Measurements from ENCODE around the gene TMEM225B. TPM values are rescaled to one million over a fixed set of nuclear protein-coding genes. Genes with fewer than 3 reads are reported as not detected.
"Not testable (repeated sequence)": the region's sequence is repeated elsewhere in the genome, so short reads cannot be mapped to it uniquely, and the experiment has no call there.

The TMEM225B gene, protein sequence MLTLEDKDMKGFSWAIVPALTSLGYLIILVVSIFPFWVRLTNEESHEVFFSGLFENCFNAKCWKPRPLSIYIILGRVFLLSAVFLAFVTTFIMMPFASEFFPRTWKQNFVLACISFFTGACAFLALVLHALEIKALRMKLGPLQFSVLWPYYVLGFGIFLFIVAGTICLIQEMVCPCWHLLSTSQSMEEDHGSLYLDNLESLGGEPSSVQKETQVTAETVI
- 1.4 and 1.6 TPM in 2 replicates for total RNA-seq

DNA sequence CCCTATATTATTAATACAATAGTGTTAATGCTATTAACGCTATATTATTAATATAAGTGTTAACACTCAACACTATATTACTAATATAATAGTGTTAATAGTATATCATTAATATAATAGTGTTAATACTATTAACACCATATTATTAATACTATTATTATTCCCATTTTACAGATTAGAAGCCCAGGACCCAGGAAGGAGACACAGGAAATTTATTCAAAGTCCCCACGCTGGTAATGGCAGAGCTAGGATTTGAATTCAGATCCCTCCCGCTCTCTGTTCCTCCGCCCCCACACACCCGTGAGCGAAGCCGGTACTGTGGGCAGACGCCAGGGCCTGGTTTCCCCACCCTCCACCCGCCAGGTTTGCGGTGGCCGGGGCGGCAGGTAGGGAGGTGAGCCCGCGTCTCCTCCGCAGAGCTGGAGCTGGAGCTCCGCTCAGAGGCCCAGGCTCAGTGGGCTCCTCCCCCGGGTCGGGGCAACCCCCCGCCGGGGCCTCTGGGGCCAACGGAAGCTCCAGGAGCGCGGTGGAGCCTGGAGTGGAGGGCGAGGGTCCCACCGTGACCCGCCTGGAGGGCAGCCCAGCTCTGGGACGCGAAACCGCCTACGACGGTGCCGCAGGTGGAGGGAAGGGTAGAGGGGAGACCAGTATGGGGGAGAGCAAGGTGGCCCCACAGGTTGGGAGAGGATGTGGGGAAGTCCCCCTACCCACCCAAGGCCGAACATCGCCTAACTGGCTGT is at the start of gene TMEM225B:
Gene TMEM225B, plus strand, starts transcription at position 506 of the 740 bp plus-strand sequence. CDS start 6,122 bp downstream, outside the sequence.
- intact Hi-C loops (cut with micrococcal nuclease): loop anchor here (2.0 kb wide), 1 partner anchor 19 kb away; the partner anchor contains the start of gene ZSCAN25

DNA sequence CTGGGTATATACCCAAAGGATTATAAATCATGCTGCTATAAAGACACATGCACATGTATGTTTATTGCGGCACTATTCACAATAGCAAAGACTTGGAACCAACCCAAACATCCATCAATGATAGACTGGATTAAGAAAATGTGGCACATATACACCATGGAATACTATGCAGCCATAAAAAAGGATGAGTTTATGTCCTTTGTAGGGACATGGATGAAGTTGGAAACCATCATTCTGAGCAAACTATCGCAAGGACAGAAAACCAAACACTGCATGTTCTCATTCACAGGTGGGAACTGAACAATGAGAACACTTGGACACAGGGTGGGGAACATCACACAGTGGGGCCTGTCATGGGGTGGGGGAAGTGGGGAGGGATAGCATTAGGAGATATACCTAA is 48.5 kb upstream of the TMEM225B start:
- intact Hi-C loops (cut with micrococcal nuclease): not testable (repeated sequence)

DNA sequence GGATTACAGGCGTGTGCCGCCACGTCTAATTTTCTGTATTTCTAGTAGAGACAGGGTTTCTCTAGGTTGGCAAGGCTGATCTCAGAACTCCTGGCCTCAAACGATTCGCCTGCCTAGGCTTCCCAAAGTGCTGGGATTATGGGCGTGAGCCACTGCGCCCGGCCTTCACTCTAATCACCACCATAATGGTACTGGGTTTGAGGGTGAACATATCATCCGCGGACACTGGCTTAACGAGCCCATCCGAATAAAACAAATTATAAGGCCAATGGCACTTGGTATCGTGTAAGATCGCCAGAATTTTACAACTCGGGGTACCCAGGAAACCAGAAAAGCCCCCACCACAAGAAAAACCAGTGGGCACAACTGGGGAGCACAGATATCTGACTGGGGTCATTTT is 46.7 kb upstream of the TMEM225B start:
- intact Hi-C loops (cut with micrococcal nuclease): loop anchor here (10.0 kb wide), 2 partner anchors 463 to 1153 kb away; partner anchors contain the start of genes POP7 and ZKSCAN1

DNA sequence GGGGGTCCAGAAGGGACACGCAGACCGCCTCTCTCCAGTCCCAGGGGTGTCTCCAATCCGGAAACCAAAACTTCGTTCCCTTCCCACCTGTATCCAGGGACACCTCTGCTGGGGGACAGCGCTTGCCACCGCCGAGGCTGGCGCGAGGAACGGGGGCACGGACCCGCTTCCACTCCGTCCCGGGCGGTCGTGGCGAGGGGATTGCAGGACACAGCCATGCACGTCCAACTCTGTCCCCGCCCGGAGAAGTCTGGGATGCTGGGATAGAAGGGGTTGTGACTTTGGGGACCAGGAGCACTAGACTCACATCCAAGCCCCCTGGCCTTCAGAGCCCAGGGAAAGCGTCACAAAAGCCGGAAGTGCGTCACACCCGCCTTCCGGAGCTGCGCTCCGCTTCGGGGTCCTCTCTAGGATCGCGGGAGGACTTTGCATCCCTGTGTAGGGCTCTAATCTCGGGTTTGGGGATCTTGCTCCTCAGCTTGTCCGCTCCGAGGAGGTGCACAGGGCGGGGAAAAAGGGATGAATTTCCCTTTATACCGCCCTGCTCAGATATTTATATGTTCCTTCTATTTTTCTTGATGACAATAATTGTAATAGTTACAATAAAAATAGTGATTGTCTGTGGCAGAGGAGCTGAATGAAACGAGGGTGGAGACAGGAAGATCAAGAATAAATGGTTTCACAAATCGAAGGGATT is 46.2 kb upstream of the TMEM225B start, which contains the start of gene FAM200A:
Gene FAM200A, minus strand, starts transcription at position 348 of the 697 bp plus-strand sequence. CDS start 3,707 bp downstream, outside the sequence.
- intact Hi-C loops (cut with micrococcal nuclease): loop anchor here (1.0 to 10.0 kb wide), 7 partner anchors 47 to 1153 kb away; partner anchors contain the start of genes POP7, TRIM4, ZKSCAN1 and ZNF394

DNA sequence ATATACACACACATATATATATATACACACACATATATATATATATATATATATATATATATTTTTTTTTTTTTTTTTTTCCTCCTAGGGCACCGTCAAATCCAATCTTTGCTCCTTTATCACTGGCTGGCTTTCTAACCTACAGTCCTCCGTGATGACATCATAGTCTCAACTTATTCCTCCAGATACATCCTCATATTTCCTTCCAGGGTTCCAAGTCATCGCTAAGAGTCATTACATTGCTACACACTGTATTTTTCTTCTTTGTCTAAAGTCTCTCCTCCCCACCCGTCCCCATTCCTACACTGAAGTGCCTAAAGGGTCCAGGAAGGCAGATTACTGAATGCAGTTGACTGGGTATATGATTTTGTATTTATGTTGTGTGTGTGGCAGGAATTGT is 45.0 kb upstream of the TMEM225B start:
- intact Hi-C loops (cut with micrococcal nuclease): loop anchor here (10.0 kb wide), 2 partner anchors 462 to 1152 kb away; partner anchors contain the start of genes POP7 and ZKSCAN1

DNA sequence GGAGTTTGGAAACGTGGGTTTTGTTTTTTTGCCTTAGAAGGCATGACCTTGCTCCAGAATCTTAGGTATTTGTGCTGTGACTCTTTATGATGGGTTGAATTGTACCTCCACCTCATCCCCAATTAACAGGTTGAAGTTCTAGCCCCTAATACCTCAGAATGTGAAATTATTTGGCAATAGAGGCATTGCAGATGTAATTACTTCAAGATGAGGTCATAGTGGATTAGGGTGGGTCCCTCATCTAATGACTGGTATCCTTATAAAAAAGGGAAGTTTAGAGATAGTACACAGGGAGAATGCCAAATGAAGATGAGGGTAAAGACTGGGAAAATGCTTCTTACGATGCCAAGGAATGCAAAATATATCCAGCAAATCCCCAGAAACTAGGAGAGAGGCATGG is 43.1 kb upstream of the TMEM225B start:
- intact Hi-C loops (cut with micrococcal nuclease): loop anchor here (5.0 to 10.0 kb wide), 4 partner anchors 413 to 1150 kb away; partner anchors contain the start of genes AP4M1, MCM7, POP7 and SMURF1

DNA sequence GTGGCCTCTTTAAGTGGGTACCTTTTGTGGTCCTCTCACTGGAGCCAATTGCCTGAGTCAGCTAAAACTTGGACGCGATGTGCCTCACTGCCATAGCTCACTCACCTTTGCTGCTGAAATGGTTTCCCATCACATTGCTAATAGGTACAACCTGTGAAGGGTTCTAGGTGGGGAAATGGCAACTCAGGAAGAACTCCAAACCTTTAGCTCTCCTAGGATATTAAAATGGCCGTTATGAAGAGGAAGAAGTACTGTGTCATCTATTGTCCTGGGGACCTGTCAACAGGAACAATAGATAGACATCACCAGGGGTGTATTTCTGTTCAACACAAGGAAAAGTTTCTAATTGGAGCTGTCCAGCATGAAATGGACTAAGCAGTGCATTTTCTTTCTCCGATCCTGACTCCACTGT is 40.9 kb upstream of the TMEM225B start:
- intact Hi-C loops (cut with micrococcal nuclease): loop anchor here (1.0 to 10.0 kb wide), 5 partner anchors 231 to 1148 kb away; partner anchors contain the start of genes AP4M1, MCM7, POP7 and SMURF1

DNA sequence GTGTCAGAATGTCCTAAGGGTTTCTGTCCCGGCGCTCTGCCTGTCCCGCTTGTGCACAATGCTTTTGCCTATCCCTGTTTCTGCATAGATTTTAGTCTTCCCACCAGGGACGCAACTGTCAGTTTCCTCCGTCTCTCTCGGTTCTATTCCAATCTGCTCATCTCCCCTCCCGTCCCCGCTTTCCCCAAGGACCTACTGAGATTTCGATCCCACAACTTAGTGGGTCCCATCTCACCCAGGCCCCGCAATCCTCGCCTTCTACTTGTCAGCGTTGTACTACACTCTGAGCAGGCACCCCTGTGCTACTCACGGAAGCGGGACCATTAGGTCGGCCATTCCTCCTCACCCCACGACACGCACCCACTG is 40.1 kb upstream of the TMEM225B start:
- intact Hi-C loops (cut with micrococcal nuclease): loop anchor here (1.0 to 10.0 kb wide), 14 partner anchors 53 to 1147 kb away; partner anchors contain the start of genes AP4M1, ATP5MF, BUD31 and MCM7

DNA sequence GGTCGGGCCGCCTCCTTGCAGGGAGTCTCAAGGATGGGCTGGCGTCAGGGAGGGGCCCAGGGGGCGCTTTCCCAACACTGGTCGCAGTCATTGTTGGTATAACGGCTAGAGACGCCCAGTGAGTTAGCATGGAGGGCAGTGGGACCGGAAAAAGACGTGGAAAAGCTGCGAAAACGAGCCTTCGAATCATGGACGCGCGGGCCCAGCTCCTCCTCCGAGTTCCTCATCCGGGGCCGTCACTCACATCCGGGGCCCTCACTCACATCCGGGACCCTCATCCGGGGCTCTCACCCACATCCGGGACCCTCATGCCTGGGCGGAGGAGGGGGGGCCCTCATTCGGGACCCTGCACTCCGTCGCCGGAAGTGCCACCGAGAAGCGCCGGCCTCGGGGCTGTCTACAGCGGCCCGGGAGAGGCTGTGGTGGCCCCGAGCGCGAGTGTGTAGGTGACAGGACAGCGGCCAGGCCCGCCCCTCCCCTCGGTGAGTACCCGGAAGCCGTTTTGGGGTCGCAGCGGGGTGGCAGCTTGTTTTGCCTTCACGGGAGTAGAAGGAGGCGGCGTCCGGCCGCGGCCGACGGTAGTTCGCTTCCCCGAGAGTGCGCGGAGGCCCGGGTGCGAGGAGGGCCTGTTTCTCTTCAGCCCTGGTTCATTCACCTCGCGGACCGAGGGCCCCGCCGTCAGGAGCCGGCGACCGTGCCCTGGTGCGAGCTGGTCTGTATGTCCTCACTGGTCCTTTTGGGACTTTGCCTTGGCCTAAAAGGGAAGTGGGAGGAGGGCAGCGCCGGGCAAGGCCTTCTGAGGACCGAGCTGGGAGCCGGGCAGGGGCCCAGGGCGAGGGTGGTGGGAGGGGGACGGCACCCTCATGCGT is 39.5 kb upstream of the TMEM225B start, which contains the start of gene ZNF655:
Gene ZNF655, plus strand, starts transcription at position 337 of the 869 bp plus-strand sequence. CDS start 1,918 bp downstream, outside the sequence.
- intact Hi-C loops (cut with micrococcal nuclease): loop anchor here (1.0 to 10.0 kb wide), 13 partner anchors 53 to 1146 kb away; partner anchors contain the start of genes AP4M1, ATP5MF, BUD31 and MCM7

DNA sequence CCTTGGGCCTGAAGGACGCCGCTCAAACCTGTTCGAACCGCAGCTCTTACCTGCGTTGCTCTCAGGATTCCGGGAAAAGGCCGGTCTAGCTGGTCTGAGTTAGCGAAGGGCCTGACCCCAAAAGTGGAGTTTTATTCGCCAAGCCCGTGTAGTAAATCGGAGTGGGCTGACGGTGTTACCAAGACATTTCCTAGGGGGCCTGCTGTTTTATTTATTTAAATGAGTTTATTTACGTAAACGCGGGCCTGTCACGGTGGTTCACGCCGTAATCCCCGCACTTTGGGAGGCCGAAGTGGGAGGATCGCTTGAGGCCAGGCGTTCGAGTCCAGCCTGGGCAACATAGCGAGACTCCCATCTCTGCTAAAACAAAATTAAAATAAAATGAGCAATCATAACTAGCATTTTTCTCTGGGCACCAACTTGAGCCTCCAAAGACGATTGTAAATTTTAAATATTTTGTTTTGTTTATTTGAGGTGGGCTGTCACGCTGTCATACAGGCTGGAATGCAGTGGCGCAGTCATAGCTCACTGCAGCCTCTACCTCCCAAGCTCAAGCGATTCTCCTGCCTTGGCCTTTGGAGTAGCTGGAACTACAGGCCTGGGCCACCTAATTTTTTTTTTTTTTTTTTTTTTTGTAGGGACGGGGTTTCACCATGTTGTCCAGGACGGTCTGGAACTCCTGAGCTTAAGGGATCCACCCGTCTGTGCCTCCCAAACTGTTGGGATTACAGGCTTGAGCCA is 38.7 kb upstream of the TMEM225B start:
- intact Hi-C loops (cut with micrococcal nuclease): loop anchor here (2.0 to 10.0 kb wide), 6 partner anchors 57 to 1145 kb away; partner anchors contain the start of genes AP4M1, MCM7, MEPCE and POP7

DNA sequence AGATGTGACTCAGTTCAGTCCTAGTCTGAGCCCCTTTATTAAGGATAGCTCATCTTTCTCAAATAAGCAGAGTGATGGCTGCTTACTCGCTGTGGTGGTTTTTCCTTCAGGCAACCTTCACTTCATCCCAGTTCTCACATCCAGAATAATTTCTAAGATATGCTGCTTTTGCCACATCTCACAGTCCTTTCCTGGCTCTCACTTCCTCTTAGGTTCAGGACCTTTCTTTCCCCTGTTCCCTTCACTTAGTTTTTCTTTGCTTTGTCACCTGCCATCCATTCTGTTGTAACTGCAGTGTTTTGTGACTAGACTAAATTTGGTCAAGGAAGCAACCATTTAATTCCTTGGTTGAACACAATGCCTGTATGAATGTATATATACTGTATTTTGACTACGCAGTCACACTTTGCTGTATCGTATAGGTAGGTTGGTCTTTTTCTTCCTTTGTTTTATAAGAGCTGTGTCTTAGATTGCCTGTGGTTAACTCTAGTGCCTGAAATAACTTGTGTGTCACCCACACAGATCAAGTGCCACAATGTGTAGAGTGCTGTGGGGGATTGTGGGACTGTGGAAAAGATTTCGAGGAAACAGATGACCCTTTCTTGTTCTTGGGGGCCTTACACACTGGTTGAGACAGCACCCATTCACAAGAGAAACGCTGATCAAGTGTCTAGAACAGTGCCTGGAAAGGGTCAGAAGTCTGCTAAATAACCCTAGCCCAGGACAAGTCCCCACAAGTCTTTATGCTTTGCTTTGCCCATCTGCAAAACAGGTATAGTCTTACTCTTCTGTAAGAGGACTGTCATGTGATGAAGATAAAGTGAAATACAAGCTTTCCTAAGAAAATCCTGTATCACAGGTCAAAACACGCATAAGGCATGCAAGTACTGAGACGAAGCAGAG is 37.0 kb upstream of the TMEM225B start:
- intact Hi-C loops (cut with micrococcal nuclease): no loop called here

DNA sequence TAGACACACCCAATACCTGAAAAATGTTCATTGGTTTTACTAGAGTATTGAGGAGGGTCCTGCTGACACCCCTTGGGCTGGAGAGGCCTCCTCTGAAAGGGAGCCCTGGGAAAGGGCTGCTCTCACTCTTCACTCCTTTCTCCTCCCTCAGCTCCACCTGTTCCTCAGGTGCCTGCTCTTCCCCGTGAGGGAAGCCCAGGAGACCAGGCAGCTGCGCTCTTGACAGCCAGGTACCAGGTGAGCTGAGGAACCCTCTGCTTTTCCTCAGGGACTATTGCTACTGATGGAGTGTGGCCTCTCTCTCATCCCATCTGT is 36.4 kb upstream of the TMEM225B start:
- intact Hi-C loops (cut with micrococcal nuclease): no loop called here

DNA sequence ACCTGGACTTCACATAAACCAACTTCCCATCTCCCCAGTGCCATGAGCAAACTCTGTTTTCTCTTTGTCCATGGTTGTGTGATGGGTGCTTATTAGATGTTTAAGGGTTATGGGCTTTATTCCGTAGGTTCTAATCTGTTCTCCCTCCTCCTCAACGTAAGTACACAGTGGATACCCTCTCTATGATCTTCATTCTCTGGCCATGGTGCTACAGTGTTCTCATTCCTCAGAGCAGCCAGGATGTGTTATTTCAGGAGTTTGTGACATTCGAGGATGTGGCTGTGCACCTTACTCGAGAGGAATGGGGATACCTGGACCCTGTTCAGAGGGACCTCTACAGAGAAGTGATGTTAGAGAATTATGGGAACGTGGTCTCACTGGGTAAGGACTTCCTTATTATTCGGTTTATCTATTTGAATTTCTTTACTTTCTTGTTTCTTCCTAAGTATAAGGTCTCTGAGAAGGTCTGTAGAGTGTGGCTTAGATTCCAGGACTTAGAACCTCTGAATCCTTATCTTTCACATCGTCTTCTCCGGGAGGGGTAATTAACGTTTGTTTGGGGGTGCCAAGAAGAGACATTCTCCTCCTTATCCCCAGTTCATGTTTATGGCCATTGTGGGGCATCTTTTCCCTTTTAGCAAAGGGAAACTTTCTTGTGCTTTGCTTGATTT is 35.8 kb upstream of the TMEM225B start:
- intact Hi-C loops (cut with micrococcal nuclease): no loop called here

DNA sequence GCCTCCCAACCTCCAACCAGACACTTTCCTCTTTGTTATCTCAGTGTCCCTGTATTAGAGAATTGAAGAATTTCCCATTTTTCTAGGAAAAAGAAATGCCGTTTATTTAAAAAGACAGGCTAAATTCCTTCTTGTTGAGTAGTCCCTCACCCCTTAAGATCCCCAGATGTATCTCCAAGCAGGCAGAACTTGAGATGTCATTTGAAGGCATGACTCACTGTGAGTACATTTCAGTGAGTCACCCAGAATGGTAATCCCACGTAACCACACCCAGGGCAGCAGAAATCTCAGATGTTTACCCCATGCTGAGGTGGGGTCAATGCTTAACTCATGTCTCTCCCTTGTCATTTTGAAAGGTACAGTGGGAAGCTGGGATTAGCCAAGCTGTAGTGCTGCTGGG is 35.2 kb upstream of the TMEM225B start:
- intact Hi-C loops (cut with micrococcal nuclease): no loop called here

DNA sequence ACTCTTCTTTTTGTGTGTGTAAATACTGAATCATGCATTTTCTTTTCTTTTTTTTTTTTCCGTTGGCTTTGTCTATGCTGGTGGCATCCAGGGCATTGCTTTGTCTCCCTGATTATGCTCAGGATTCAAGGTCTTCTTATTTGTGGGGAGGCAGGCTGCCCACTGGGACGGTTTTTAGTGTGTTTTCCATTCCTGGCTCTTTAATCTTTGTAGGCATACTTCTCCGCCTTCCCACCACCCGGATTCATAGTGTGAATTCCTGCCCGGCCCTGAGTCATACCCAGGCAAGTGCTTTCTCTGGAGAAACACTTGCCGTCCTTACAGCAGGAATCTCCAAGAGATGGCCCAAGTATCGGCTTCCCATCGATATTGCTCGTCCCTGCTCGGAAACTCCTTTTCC is 34.4 kb upstream of the TMEM225B start:
- intact Hi-C loops (cut with micrococcal nuclease): no loop called here

DNA sequence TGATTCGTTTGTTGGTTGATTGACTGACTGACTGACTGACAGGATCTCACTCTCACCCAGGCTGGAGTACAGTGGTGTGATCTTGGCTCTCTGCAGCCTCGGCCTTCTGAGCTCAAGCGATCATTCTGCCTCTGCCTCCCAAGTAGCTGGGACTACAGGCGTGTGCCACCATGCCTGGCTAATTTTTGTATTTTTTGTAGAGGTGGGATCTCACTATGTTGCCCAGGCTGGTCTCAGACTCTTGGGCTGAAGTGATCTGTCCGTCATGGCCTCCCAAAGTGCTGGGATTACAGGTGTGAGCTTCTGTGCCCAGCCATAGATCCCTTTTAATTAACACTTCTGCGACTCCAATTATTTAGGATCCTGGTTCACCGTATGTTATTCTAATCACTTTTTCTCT is 29.3 kb upstream of the TMEM225B start:
- intact Hi-C loops (cut with micrococcal nuclease): not testable (repeated sequence)

DNA sequence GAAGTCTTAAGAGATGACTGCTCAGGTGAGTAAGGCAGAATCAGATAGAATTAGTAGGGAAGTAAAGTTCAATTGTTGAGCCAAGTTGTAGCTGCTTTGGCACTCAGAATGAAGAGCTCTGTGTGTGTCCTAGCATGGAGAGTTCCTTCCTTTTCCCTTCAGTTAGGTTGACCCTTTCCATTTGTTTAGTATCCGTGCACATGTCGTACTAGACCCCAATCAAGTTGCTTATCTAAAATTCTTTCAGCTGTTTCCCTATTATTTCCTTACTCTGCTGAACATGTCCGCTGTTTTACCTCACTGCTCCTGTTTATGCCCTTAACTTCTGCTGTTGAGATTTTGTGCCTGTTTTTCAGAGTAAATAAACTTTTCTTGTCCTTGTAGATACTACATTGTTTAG is 26.3 kb upstream of the TMEM225B start:
- intact Hi-C loops (cut with micrococcal nuclease): no loop called here

DNA sequence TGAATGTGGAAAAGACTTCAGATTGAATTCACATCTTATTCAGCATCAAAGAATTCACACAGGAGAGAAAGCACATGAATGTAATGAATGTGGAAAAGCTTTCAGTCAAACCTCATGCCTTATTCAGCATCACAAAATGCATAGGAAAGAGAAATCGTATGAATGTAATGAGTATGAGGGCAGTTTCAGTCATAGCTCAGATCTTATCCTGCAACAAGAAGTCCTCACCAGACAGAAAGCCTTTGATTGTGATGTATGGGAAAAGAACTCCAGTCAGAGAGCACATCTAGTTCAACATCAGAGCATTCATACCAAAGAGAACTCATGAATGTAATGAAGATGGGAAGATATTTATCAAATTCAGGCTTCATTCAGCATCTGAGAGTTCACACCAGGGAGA is 24.8 kb upstream of the TMEM225B start:
- intact Hi-C loops (cut with micrococcal nuclease): no loop called here
